Measurements from ENCODE around the gene IFITM1.
"Not testable (repeated sequence)": the region's sequence is repeated elsewhere in the genome, so short reads cannot be mapped to it uniquely, and the experiment has no call there.

IFITM1 gene

DNA sequence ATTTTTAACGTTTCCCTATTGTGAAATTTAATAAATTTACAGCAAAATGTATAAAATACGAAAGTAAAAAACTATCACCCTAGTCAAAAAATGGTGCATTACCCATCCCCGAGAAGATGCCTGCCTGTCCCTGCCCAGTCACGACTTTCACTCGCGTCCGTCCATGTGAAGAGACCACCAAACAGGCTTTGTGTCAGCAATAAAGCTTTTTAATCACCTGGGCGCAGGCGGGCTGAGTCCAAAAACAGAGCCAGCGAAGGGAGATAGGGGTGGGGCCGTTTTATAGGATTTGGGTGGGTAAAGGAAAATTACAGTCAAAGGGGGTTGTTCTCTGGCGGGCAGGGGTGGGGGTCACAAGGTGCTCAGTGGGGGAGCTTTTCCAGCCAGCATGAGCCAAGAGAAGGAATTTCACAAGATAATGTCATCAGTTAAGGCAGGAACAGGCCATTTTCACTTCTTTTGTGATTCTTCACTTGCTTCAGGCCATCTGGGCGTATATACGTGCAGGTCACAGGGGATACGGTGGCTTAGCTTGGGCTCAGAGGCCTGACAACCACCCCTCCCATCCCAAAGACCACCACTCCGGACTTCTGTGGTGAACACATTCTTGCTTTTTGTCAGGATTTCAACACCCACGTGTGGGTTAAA is 19.9 kb downstream of the IFITM1 start:
- H3K4me1 ChIP-seq (ENCODE audit: control extremely low read depth in 1 of 4, control insufficient read depth in 4 of 4, insufficient read depth in 4 of 4, low read length in 3 of 4): peaks cover 8 to 65% (median 33%) of the 10 kb centered on the region in 4 experiments
- H3K4me3 ChIP-seq (ENCODE audit: control insufficient read depth in 1 of 7, extremely low read depth in 1 of 7, insufficient read depth in 4 of 7, low read depth in 2 of 7, low read length in 6 of 7); H3K36me3 ChIP-seq (ENCODE audit: control insufficient read depth in 4 of 4, insufficient read depth in 4 of 4, low read length in 3 of 4); H3K9me3 ChIP-seq (ENCODE audit: control extremely low read depth in 1 of 5, control insufficient read depth in 4 of 5, insufficient read depth in 2 of 5, low read depth in 1 of 5, low read length in 4 of 5); H3K27me3 ChIP-seq (replicated peaks in 2 of 5; ENCODE audit: control insufficient read depth in 4 of 5, insufficient read depth in 5 of 5, low read length in 4 of 5); H3K27ac ChIP-seq (ENCODE audit: insufficient read depth in 1 of 2, low read depth in 1 of 2, low read length in 2 of 2, poor library complexity in 1 of 2, severe bottlenecking in 2 of 2); DNase-seq; POLR2A ChIA-PET: not testable (repeated sequence)
- WGBS (ENCODE audit: insufficient coverage): 93% methylated on average over 15 of the region's 17 CpGs
- CTCF ChIA-PET: interaction anchor here (0.7 to 1.5 kb wide), 4 partner anchors 15 to 28 kb away, joined by 3 to 4 read pairs (median 4); no protein-coding TSS in a partner anchor

DNA sequence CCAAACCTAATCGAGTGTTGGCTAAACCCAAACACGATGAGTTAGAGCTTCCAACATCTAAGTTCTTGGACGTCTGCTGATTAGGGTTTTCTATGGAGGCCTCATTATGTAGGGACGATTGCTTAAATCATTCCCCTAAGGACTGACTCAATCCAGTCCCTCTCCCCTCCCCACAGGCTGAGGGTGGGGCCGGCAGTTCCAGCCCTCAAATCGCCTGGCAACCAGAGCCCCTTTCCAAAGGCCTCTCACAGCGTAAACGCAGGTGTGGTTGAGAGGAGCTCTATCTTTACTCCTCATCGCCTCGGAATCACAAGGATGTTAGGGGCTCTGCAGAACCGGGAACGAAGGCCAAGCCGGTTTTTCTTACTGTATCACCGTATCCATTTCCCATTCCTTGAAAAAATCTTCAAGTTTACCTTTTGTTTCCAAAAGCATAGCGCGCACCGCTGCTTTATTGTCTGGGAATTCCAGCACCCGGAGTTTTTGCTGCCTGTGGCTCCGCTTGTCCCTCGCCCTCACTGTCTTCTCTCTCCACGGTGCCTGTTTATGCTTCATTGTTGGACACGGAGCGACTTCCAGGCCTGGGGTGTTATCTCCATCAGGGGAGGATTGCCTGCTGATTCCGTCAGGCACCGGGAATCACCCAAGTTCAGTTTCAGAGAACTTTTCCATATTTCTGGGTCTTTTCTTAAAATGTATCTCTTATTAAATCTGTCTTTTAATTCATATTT is 20.6 kb downstream of the IFITM1 start:
- Histone ChIP-seq H3K36me3 (ENCODE audit: control insufficient read depth in 4 of 4, insufficient read depth in 4 of 4, low read length in 3 of 4) (no peaks in the 10 kb centered on the region), H3K27ac (ENCODE audit: insufficient read depth in 1 of 2, low read depth in 1 of 2, low read length in 2 of 2, poor library complexity in 1 of 2, severe bottlenecking in 2 of 2) (no peak overlapping the region), H3K27me3 (replicated peaks in 2 of 5; ENCODE audit: control insufficient read depth in 4 of 5, insufficient read depth in 5 of 5, low read length in 4 of 5) (no peaks in the 10 kb centered on the region), H3K4me1 (ENCODE audit: control extremely low read depth in 1 of 4, control insufficient read depth in 4 of 4, insufficient read depth in 4 of 4, low read length in 3 of 4) (peaks cover 8 to 61% (median 31%) of the 10 kb centered on the region in 4 experiments), H3K4me3 (ENCODE audit: control insufficient read depth in 1 of 7, extremely low read depth in 1 of 7, insufficient read depth in 4 of 7, low read depth in 2 of 7, low read length in 6 of 7) (no peak overlapping the region), H3K9me3 (ENCODE audit: control extremely low read depth in 1 of 5, control insufficient read depth in 4 of 5, insufficient read depth in 2 of 5, low read depth in 1 of 5, low read length in 4 of 5) (peaks cover 0 to 5% (median 0%) of the 10 kb centered on the region in 5 experiments)
- CTCF ChIA-PET: interaction anchor here (0.7 to 2.0 kb wide), 3 partner anchors 14 to 16 kb away, joined by 3 to 9 read pairs (median 4); no protein-coding TSS in a partner anchor
- 90% methylated on average over 19 of the region's 25 CpGs for WGBS (ENCODE audit: insufficient coverage)
- DNase-seq: no peak
- POLR2A ChIA-PET: no interaction called here

DNA sequence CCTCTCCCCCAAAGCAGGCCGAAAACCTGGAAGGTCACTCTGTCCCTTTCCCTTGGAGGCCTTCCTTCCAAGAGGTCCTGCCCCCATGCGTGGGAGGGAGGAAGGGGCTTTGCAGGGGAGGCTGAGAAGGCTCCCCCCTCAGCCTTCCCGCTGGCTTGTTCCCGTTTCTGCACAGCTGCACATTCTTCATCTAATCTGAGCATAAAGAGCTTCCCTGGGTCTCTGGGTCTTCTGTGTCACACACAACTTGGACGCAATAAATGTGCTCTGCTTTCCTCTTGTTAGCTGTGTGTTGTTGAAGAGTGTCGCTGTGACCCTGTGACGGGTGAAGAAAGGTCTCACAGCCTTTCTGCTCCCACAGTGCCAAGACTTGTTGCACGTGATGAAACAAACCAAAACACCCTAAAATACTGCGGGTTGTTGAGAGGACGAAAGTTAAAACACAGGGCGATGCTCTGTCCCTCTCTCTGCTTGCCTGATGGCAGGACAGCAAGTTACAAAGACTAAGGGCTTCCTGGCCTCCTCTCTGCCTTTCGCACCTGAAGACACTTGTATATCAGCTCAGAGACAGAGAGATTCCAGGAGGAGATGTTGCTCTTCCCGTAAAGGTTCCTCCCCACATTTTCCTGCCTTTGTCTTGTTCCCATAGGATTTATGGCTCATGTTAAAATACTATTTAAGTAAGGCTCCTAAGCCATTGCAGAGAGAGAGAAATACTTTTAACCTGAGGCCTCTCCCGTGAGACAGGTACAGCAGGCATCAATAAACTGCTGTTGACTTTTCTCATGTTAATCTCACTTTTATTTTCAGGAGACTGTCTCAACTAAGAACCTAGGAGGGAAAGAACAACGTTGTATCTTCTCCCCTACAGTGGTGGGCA is 22.2 kb downstream of the IFITM1 start:
- H3K9me3 ChIP-seq (ENCODE audit: control extremely low read depth in 1 of 5, control insufficient read depth in 4 of 5, insufficient read depth in 2 of 5, low read depth in 1 of 5, low read length in 4 of 5): peaks cover 0 to 5% (median 0%) of the 10 kb centered on the region in 5 experiments
- CTCF ChIA-PET: interaction anchor here (0.7 to 2.0 kb wide), 3 partner anchors 9 to 30 kb away, joined by 3 to 9 read pairs (median 3); no protein-coding TSS in a partner anchor
- no peaks in the 10 kb centered on the region for H3K36me3 ChIP-seq (ENCODE audit: control insufficient read depth in 4 of 4, insufficient read depth in 4 of 4, low read length in 3 of 4)
- H3K4me3 ChIP-seq (ENCODE audit: control insufficient read depth in 1 of 7, extremely low read depth in 1 of 7, insufficient read depth in 4 of 7, low read depth in 2 of 7, low read length in 6 of 7): peak overlapping the region in 2 of 7 experiments; percentile 2 to 45
- POLR2A ChIA-PET: interaction anchor here (0.6 kb wide), 1 partner anchor 12 kb away, joined by 4 read pairs; no protein-coding TSS in a partner anchor
- H3K4me1 ChIP-seq (ENCODE audit: control extremely low read depth in 1 of 4, control insufficient read depth in 4 of 4, insufficient read depth in 4 of 4, low read length in 3 of 4): peaks cover 8 to 46% (median 28%) of the 10 kb centered on the region in 4 experiments
- H3K27ac ChIP-seq (ENCODE audit: insufficient read depth in 1 of 2, low read depth in 1 of 2, low read length in 2 of 2, poor library complexity in 1 of 2, severe bottlenecking in 2 of 2): peak overlapping the region in 1 of 2 experiments; percentile 34
- WGBS (ENCODE audit: insufficient coverage): 37% methylated on average over 8 of the region's 15 CpGs
- no peaks in the 10 kb centered on the region for H3K27me3 ChIP-seq (replicated peaks in 2 of 5; ENCODE audit: control insufficient read depth in 4 of 5, insufficient read depth in 5 of 5, low read length in 4 of 5)
- peak in 1 of 3 donors; percentile 41 for DNase-seq

DNA sequence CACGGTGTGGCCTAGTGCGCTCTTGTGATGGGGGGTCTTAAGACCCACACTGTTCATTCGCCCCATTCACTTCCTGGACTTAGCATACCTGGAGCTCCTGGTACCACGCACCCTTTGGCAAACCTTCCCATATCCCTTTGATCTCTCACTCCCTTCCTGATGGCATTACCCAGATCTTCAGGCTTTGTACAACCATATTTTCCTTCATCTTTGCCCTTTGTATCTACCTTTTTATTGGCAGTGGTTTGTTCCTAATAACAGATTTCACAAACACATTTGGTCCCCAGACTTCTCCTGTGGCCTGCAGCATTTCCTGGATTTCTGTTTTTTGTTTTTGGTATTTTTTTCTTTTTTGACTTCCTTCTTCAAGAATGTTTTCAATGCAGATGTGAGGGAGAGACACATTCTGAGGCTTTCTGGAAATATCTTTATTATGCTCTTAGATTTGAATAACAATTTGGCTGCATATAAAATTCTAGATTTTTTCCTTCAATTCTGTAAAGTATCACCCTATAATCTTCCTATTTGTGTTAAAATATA is 22.9 kb downstream of the IFITM1 start:
- Histone ChIP-seq H3K27me3 (replicated peaks in 2 of 5; ENCODE audit: control insufficient read depth in 4 of 5, insufficient read depth in 5 of 5, low read length in 4 of 5) (no peaks in the 10 kb centered on the region), H3K4me3 (ENCODE audit: control insufficient read depth in 1 of 7, extremely low read depth in 1 of 7, insufficient read depth in 4 of 7, low read depth in 2 of 7, low read length in 6 of 7) (no peak overlapping the region), H3K9me3 (ENCODE audit: control extremely low read depth in 1 of 5, control insufficient read depth in 4 of 5, insufficient read depth in 2 of 5, low read depth in 1 of 5, low read length in 4 of 5) (peaks cover 0 to 5% (median 0%) of the 10 kb centered on the region in 5 experiments), H3K27ac (ENCODE audit: insufficient read depth in 1 of 2, low read depth in 1 of 2, low read length in 2 of 2, poor library complexity in 1 of 2, severe bottlenecking in 2 of 2) (no peak overlapping the region), H3K36me3 (ENCODE audit: control insufficient read depth in 4 of 4, insufficient read depth in 4 of 4, low read length in 3 of 4) (no peaks in the 10 kb centered on the region), H3K4me1 (ENCODE audit: control extremely low read depth in 1 of 4, control insufficient read depth in 4 of 4, insufficient read depth in 4 of 4, low read length in 3 of 4) (peaks cover 8 to 44% (median 24%) of the 10 kb centered on the region in 4 experiments)
- ChIA-PET POLR2A (interaction anchor here (0.6 kb wide), 1 partner anchor 11 kb away, joined by 4 read pairs; no protein-coding TSS in a partner anchor), CTCF (interaction anchor here (1.4 to 2.0 kb wide), 2 partner anchors 11 to 31 kb away, joined by 3 to 9 read pairs; no protein-coding TSS in a partner anchor)
- WGBS (ENCODE audit: insufficient coverage): 73% methylated on average over 3 of the region's 4 CpGs
- peak in 1 of 3 donors; percentile 30 for DNase-seq

DNA sequence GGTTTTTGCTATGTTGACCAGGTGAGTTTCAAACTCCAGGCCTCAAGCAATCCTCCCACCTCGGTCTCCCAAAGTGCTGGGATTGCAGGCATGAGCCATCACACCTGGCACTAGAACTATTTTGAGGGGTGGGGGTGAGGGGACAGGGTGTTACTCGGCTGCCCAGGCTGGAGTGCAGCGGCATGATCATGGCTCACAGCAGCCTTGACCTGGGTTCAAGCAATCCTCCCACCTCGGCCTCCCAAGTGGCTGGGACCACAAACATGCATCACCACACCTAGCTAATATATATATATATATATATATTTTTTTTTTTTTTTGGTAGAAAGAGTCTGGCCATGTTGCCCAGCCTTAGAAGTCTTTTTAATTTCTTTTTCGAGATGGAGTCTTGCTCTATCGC is 23.9 kb downstream of the IFITM1 start:
- Histone ChIP-seq H3K27ac (ENCODE audit: insufficient read depth in 1 of 2, low read depth in 1 of 2, low read length in 2 of 2, poor library complexity in 1 of 2, severe bottlenecking in 2 of 2) (no peak overlapping the region), H3K27me3 (replicated peaks in 2 of 5; ENCODE audit: control insufficient read depth in 4 of 5, insufficient read depth in 5 of 5, low read length in 4 of 5) (no peaks in the 10 kb centered on the region), H3K4me1 (ENCODE audit: control extremely low read depth in 1 of 4, control insufficient read depth in 4 of 4, insufficient read depth in 4 of 4, low read length in 3 of 4) (peaks cover 8 to 43% (median 24%) of the 10 kb centered on the region in 4 experiments), H3K36me3 (ENCODE audit: control insufficient read depth in 4 of 4, insufficient read depth in 4 of 4, low read length in 3 of 4) (no peaks in the 10 kb centered on the region), H3K4me3 (ENCODE audit: control insufficient read depth in 1 of 7, extremely low read depth in 1 of 7, insufficient read depth in 4 of 7, low read depth in 2 of 7, low read length in 6 of 7) (no peak overlapping the region), H3K9me3 (ENCODE audit: control extremely low read depth in 1 of 5, control insufficient read depth in 4 of 5, insufficient read depth in 2 of 5, low read depth in 1 of 5, low read length in 4 of 5) (peaks cover 0 to 5% (median 0%) of the 10 kb centered on the region in 5 experiments)
- DNase-seq: no peak
- WGBS (ENCODE audit: insufficient coverage): 100% methylated on average over 2 of the region's 6 CpGs
- CTCF ChIA-PET: interaction anchor here (3.1 kb wide), 1 partner anchor 17 kb away, joined by 9 read pairs; no protein-coding TSS in a partner anchor
- POLR2A ChIA-PET: interaction anchor here (1.4 kb wide), 1 partner anchor 18 kb away, joined by 4 read pairs; no protein-coding TSS in a partner anchor

DNA sequence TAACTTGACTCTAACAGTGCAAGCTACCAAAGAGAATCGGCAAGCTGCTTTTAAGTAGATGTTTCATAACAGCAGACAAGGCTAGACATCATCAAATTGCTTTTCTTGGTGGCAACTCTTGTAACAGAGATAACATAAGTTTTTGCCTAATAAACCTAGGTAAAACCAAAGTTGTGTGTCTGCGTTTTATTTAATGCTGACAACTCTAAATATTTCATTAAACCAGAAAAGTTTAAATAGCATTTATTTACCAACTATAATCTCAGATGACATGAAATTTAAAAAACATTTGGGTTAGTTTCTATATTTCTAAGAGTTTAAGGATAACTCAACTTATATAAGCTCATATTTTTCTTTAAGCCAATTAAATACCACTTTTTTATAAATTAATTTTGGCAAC is 26.1 kb downstream of the IFITM1 start:
- WGBS (ENCODE audit: insufficient coverage): no CpG with 5 or more reads among the region's 2 CpGs
- ChIA-PET POLR2A (no interaction called here), CTCF (interaction anchor here (0.9 to 3.1 kb wide), 8 partner anchors 9 to 30 kb away, joined by 3 to 16 read pairs (median 4); no protein-coding TSS in a partner anchor)
- no peaks in the 10 kb centered on the region for H3K27me3 ChIP-seq (replicated peaks in 2 of 5; ENCODE audit: control insufficient read depth in 4 of 5, insufficient read depth in 5 of 5, low read length in 4 of 5)
- no peak for DNase-seq
- H3K9me3 ChIP-seq (ENCODE audit: control extremely low read depth in 1 of 5, control insufficient read depth in 4 of 5, insufficient read depth in 2 of 5, low read depth in 1 of 5, low read length in 4 of 5): no peaks in the 10 kb centered on the region
- H3K27ac ChIP-seq (ENCODE audit: insufficient read depth in 1 of 2, low read depth in 1 of 2, low read length in 2 of 2, poor library complexity in 1 of 2, severe bottlenecking in 2 of 2): no peak overlapping the region
- H3K36me3 ChIP-seq (ENCODE audit: control insufficient read depth in 4 of 4, insufficient read depth in 4 of 4, low read length in 3 of 4): no peaks in the 10 kb centered on the region
- no peak overlapping the region for H3K4me3 ChIP-seq (ENCODE audit: control insufficient read depth in 1 of 7, extremely low read depth in 1 of 7, insufficient read depth in 4 of 7, low read depth in 2 of 7, low read length in 6 of 7)
- peaks cover 8 to 30% (median 22%) of the 10 kb centered on the region in 4 experiments for H3K4me1 ChIP-seq (ENCODE audit: control extremely low read depth in 1 of 4, control insufficient read depth in 4 of 4, insufficient read depth in 4 of 4, low read length in 3 of 4)

Data from common myeloid progenitor, CD34-positive (primary cell).